Measurements from ENCODE around the gene SEC23B.

GRCh38 chr20:18596270-18596669 lies 88.5 kb downstream of the SEC23B start:
- TF ChIP-seq TAF1 (IDR thresholded peaks at IDR 0.05; ENCODE audit: borderline replicate concordance, insufficient read depth, low read length) = no peak
- no peak for TF ChIP-seq SIN3A (IDR thresholded peaks at IDR 0.05; ENCODE audit: borderline replicate concordance, insufficient read depth, low read length)
- no peak for TF ChIP-seq POLR2AphosphoS5 (IDR thresholded peaks at IDR 0.05; ENCODE audit: low read depth, low read length)
- TF ChIP-seq REST (IDR thresholded peaks at IDR 0.05; ENCODE audit: insufficient read depth in 1 of 2, low read depth in 2 of 2, low read length in 2 of 2) = no peak
- TF ChIP-seq FOXP2 (optimal IDR thresholded peaks at IDR 0.05; ENCODE audit: borderline replicate concordance, extremely low read depth, extremely low read length, insufficient read depth) = no peak

Measured in PFSK-1 (cell line).